HEK293 (cell line): ENCODE results near the gene ATG101.

ENCODE experiments used
- ELK4 ChIP-seq: IDR thresholded peaks from 2 replicates; pipeline ENCODE4 v1.6.1; 2011; ENCODE audit warnings: mild to moderate bottlenecking, low read depth, low read length, borderline replicate concordance
- INSM2 ChIP-seq: fragments of 450-650 bp; formaldehyde crosslinking; IDR thresholded peaks from 2 replicates; pipeline ENCODE4 v1.5.1; 2016; ENCODE audit warnings: missing biosample characterization, missing genetic modification characterization
- KLF8 ChIP-seq: fragments of 450-650 bp; formaldehyde crosslinking; IDR thresholded peaks from 2 replicates; pipeline ENCODE4 v1.5.1; 2016; ENCODE audit warnings: missing biosample characterization, missing genetic modification characterization
- MYNN ChIP-seq: fragments of 450-650 bp; formaldehyde crosslinking; IDR thresholded peaks from 2 replicates; pipeline ENCODE4 v1.5.1; 2016; ENCODE audit warnings: missing biosample characterization, missing genetic modification characterization, borderline replicate concordance
- PATZ1 ChIP-seq: fragments of 450-650 bp; formaldehyde crosslinking; IDR thresholded peaks from 2 replicates; pipeline ENCODE4 v1.5.1; 2016; ENCODE audit warnings: missing biosample characterization, missing genetic modification characterization
- SP3 ChIP-seq: fragments of 450-650 bp; formaldehyde crosslinking; IDR thresholded peaks from 2 replicates; pipeline ENCODE4 v1.5.1; 2016; ENCODE audit warnings: missing biosample characterization, missing genetic modification characterization
- ZEB2 ChIP-seq: fragments of 450-650 bp; formaldehyde crosslinking; IDR thresholded peaks from 2 replicates; pipeline ENCODE4 v1.5.1; 2016; ENCODE audit warnings: missing biosample characterization, missing genetic modification characterization
- ZFP41 ChIP-seq: fragments of 450-650 bp; formaldehyde crosslinking; IDR thresholded peaks from 2 replicates; pipeline ENCODE4 v1.5.1; 2016; ENCODE audit warnings: missing biosample characterization, missing genetic modification characterization, borderline replicate concordance
- ZNF157 ChIP-seq: fragments of 450-650 bp; formaldehyde crosslinking; IDR thresholded peaks from 2 replicates; pipeline ENCODE4 v1.5.1; 2016; ENCODE audit warnings: missing biosample characterization, missing genetic modification characterization
- ZNF335 ChIP-seq: fragments of 450-650 bp; formaldehyde crosslinking; conservative IDR thresholded peaks from 2 replicates; pipeline ENCODE4 v1.5.1; 2016; ENCODE audit warnings: missing biosample characterization, missing genetic modification characterization
- ZNF341 ChIP-seq: fragments of 450-650 bp; formaldehyde crosslinking; IDR thresholded peaks from 2 replicates; pipeline ENCODE4; 2016; ENCODE audit warnings: low read depth, missing biosample characterization, missing genetic modification characterization
- ZNF354C ChIP-seq: fragments of 450-650 bp; formaldehyde crosslinking; IDR thresholded peaks from 2 replicates; pipeline ENCODE4 v1.5.1; 2016; ENCODE audit warnings: missing biosample characterization, missing genetic modification characterization, low read depth, borderline replicate concordance
- ZNF362 ChIP-seq: fragments of 450-650 bp; formaldehyde crosslinking; IDR thresholded peaks from 2 replicates; pipeline ENCODE4 v1.5.1; 2016; ENCODE audit warnings: missing biosample characterization, missing genetic modification characterization
- ZNF404 ChIP-seq: fragments of 450-650 bp; formaldehyde crosslinking; IDR thresholded peaks from 2 replicates; pipeline ENCODE4 v1.5.1; 2017; ENCODE audit warnings: missing biosample characterization, missing genetic modification characterization
- ZNF501 ChIP-seq: fragments of 450-650 bp; formaldehyde crosslinking; IDR thresholded peaks from 2 replicates; pipeline ENCODE4 v1.5.1; 2016; ENCODE audit warnings: missing biosample characterization, missing genetic modification characterization
- ZNF514 ChIP-seq: fragments of 450-650 bp; formaldehyde crosslinking; IDR thresholded peaks from 2 replicates; pipeline ENCODE4 v1.5.1; 2016; ENCODE audit warnings: missing biosample characterization, missing genetic modification characterization
- ZNF555 ChIP-seq: fragments of 450-650 bp; formaldehyde crosslinking; conservative IDR thresholded peaks from 2 replicates; pipeline ENCODE4 v1.5.1; 2017; ENCODE audit warnings: missing biosample characterization, mild to moderate bottlenecking, missing genetic modification characterization, inconsistent platforms
- ZNF558 ChIP-seq: fragments of 450-650 bp; formaldehyde crosslinking; IDR thresholded peaks from 2 replicates; pipeline ENCODE4 v1.5.1; 2016; ENCODE audit warnings: missing biosample characterization, missing genetic modification characterization
- ZNF571 ChIP-seq: fragments of 450-650 bp; formaldehyde crosslinking; IDR thresholded peaks from 2 replicates; pipeline ENCODE4 v1.5.0; 2017; ENCODE audit warnings: missing biosample characterization, missing genetic modification characterization
- ZNF701 ChIP-seq: fragments of 450-650 bp; formaldehyde crosslinking; IDR thresholded peaks from 2 replicates; pipeline ENCODE4 v1.5.1; 2016; ENCODE audit warnings: missing biosample characterization, missing genetic modification characterization
- ZNF768 ChIP-seq: fragments of 450-650 bp; formaldehyde crosslinking; IDR thresholded peaks from 2 replicates; pipeline ENCODE4 v1.5.1; 2018; ENCODE audit warnings: missing biosample characterization, mild to moderate bottlenecking, missing genetic modification characterization
- ZNF777 ChIP-seq: fragments of 450-650 bp; formaldehyde crosslinking; IDR thresholded peaks from 2 replicates; pipeline ENCODE4 v1.5.1; 2017; ENCODE audit warnings: missing biosample characterization, missing genetic modification characterization, borderline replicate concordance
- TF ChIP-seq, protein P1 (sequence below): fragments of 450-650 bp; formaldehyde crosslinking; IDR thresholded peaks from 2 replicates; pipeline ENCODE4 v1.5.1; 2016; ENCODE audit warnings: missing biosample characterization, missing genetic modification characterization, borderline replicate concordance
- TF ChIP-seq, protein P2 (sequence below): fragments of 450-650 bp; formaldehyde crosslinking; IDR thresholded peaks from 2 replicates; pipeline ENCODE4 v1.5.1; 2016; ENCODE audit warnings: missing biosample characterization, missing genetic modification characterization
- TF ChIP-seq, protein P3 (sequence below): fragments of 450-650 bp; formaldehyde crosslinking; IDR thresholded peaks from 2 replicates; pipeline ENCODE4 v1.5.1; 2016; ENCODE audit warnings: missing biosample characterization, missing genetic modification characterization
- TF ChIP-seq, protein P4 (sequence below): fragments of 450-650 bp; formaldehyde crosslinking; IDR thresholded peaks from 2 replicates; pipeline ENCODE4 v1.5.1; 2016; ENCODE audit warnings: missing biosample characterization, missing genetic modification characterization

The ATG101 gene

GRCh38 chr12:52036587-52037171 is 33.1 kb upstream of the ATG101 start (continued):
- TF ChIP-seq PATZ1 (tag by site-specific recombination) (peak; percentile 34), ZNF558 (no peak), ZNF768 (tag by site-specific recombination) (no peak), ZNF341 (tag by site-specific recombination) (no peak; the same call in none of the 2 replicates), ZNF354C (tag by site-specific recombination) (no peak), ZNF571 (no peak), INSM2 (tag by site-specific recombination) (no peak), ELK4 (no peak), ZNF157 (no peak), ZNF701 (tag by site-specific recombination) (no peak), ZEB2 (tag by site-specific recombination) (peak; percentile 57), KLF8 (tag by site-specific recombination) (peak; percentile 29; the same call in 1 of the 2 replicates), ZNF501 (tag by site-specific recombination) (no peak; the same call in 1 of the 2 replicates), ZNF335 (tag by site-specific recombination) (peak; percentile 46), ZNF404 (tag by site-specific recombination) (no peak), MYNN (no peak), ZFP41 (no peak), ZNF362 (no peak), ZNF777 (tag by site-specific recombination) (no peak), SP3 (tag by site-specific recombination) (peak; percentile 52), ZNF514 (tag by site-specific recombination) (no peak), ZNF555 (tag by site-specific recombination) (no peak)
- TF ChIP-seq, protein P1, sequence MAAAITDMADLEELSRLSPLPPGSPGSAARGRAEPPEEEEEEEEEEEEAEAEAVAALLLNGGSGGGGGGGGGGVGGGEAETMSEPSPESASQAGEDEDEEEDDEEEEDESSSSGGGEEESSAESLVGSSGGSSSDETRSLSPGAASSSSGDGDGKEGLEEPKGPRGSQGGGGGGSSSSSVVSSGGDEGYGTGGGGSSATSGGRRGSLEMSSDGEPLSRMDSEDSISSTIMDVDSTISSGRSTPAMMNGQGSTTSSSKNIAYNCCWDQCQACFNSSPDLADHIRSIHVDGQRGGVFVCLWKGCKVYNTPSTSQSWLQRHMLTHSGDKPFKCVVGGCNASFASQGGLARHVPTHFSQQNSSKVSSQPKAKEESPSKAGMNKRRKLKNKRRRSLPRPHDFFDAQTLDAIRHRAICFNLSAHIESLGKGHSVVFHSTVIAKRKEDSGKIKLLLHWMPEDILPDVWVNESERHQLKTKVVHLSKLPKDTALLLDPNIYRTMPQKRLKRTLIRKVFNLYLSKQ, result no peak
- TF ChIP-seq, protein P2, sequence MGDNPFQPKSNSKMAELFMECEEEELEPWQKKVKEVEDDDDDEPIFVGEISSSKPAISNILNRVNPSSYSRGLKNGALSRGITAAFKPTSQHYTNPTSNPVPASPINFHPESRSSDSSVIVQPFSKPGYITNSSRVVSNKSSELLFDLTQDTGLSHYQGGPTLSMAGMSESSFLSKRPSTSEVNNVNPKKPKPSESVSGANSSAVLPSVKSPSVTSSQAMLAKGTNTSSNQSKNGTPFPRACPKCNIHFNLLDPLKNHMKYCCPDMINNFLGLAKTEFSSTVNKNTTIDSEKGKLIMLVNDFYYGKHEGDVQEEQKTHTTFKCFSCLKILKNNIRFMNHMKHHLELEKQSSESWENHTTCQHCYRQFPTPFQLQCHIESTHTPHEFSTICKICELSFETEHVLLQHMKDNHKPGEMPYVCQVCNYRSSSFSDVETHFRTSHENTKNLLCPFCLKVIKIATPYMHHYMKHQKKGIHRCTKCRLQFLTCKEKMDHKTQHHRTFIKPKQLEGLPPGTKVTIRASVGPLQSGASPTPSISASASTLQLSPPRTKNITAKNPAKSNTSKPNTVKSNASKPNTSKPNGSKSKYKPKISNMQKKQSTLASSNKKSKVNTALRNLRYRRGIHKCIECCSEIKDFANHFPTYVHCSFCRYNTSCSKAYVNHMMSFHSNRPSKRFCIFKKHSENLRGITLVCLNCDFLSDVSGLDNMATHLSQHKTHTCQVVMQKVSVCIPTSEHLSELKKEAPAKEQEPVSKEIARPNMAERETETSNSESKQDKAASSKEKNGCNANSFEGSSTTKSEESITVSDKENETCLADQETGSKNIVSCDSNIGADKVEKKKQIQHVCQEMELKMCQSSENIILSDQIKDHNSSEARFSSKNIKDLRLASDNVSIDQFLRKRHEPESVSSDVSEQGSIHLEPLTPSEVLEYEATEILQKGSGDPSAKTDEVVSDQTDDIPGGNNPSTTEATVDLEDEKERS, result no peak
- TF ChIP-seq, protein P3, sequence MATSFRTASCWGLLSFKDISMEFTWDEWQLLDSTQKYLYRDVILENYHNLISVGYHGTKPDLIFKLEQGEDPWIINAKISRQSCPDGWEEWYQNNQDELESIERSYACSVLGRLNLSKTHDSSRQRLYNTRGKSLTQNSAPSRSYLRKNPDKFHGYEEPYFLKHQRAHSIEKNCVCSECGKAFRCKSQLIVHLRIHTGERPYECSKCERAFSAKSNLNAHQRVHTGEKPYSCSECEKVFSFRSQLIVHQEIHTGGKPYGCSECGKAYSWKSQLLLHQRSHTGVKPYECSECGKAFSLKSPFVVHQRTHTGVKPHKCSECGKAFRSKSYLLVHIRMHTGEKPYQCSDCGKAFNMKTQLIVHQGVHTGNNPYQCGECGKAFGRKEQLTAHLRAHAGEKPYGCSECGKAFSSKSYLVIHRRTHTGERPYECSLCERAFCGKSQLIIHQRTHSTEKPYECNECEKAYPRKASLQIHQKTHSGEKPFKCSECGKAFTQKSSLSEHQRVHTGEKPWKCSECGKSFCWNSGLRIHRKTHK (tag by site-specific recombination), result no peak
- TF ChIP-seq, protein P4, sequence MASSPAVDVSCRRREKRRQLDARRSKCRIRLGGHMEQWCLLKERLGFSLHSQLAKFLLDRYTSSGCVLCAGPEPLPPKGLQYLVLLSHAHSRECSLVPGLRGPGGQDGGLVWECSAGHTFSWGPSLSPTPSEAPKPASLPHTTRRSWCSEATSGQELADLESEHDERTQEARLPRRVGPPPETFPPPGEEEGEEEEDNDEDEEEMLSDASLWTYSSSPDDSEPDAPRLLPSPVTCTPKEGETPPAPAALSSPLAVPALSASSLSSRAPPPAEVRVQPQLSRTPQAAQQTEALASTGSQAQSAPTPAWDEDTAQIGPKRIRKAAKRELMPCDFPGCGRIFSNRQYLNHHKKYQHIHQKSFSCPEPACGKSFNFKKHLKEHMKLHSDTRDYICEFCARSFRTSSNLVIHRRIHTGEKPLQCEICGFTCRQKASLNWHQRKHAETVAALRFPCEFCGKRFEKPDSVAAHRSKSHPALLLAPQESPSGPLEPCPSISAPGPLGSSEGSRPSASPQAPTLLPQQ (tag by site-specific recombination), result no peak
